ENCODE results near the gene EIF6. TPM values are rescaled to one million over a fixed set of nuclear protein-coding genes. Genes with fewer than 3 reads are reported as not detected.

The EIF6 gene
- polyA plus RNA-seq, 1 experiment = 133 TPM

DNA sequence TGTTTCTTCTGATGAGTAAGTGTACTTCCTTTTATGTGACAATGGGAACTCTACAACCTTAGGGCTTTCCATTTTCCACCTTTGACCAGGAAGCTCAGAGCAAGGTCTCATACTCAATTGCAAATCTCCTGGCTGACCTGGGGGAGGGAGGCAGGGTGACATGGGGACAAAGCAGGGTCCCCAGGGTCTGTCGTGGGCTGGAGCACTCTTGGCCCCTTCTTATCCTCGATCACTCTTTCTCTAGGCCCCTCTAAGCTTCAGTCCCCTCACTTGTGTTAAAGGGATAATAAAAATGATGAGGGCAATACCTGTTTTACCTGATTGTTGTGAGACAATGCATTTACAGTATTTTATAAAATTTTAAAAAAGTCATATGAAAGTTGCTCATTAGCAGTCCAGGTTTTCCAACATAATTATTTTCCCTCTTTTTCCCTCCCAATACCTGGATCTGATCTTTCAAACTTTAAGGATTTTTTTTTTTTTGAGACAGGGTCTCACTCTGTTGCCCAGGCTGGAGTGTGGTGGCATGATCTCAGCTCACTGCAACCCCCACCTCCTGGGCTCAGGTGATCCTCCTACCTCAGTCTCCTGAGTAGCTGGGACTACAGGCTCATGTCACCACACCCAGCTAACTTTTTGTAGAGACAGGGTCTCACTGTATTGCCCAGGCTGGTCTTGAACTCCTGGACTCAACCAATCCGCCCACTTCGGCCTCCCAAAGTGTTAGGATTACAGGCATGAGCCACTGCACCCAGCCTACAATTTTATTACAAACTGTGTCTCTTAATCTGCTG, 16.1 kb upstream of the EIF6 start:
- POLR2A ChIA-PET = interaction anchor here (0.6 kb wide), 1 partner anchor 147 kb away, joined by 4 read pairs; no protein-coding TSS in a partner anchor
- Histone ChIP-seq H3K27ac (ENCODE audit: low read depth, low read length) (no peak overlapping the region), H3K27me3 (ENCODE audit: control insufficient read depth, insufficient read depth, low read length) (no peaks in the 10 kb centered on the region), H3K4me3 (ENCODE audit: low read depth, low read length) (no peak overlapping the region), H3K9me3 (ENCODE audit: control insufficient read depth, insufficient read depth, low read length) (no peaks in the 10 kb centered on the region)
- TF ChIP-seq, protein P1, sequence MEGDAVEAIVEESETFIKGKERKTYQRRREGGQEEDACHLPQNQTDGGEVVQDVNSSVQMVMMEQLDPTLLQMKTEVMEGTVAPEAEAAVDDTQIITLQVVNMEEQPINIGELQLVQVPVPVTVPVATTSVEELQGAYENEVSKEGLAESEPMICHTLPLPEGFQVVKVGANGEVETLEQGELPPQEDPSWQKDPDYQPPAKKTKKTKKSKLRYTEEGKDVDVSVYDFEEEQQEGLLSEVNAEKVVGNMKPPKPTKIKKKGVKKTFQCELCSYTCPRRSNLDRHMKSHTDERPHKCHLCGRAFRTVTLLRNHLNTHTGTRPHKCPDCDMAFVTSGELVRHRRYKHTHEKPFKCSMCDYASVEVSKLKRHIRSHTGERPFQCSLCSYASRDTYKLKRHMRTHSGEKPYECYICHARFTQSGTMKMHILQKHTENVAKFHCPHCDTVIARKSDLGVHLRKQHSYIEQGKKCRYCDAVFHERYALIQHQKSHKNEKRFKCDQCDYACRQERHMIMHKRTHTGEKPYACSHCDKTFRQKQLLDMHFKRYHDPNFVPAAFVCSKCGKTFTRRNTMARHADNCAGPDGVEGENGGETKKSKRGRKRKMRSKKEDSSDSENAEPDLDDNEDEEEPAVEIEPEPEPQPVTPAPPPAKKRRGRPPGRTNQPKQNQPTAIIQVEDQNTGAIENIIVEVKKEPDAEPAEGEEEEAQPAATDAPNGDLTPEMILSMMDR (IDR thresholded peaks at IDR 0.05; ENCODE audit: low read depth, low read length) = no peak
- CTCF ChIA-PET = interaction anchor here (0.7 to 7.1 kb wide), 4 partner anchors 53 to 153 kb away, joined by 3 to 120 read pairs (median 40); partner anchors contain the start of gene GDF5
- DNase-seq (ENCODE audit: low read depth, low spot score) = no peak

DNA sequence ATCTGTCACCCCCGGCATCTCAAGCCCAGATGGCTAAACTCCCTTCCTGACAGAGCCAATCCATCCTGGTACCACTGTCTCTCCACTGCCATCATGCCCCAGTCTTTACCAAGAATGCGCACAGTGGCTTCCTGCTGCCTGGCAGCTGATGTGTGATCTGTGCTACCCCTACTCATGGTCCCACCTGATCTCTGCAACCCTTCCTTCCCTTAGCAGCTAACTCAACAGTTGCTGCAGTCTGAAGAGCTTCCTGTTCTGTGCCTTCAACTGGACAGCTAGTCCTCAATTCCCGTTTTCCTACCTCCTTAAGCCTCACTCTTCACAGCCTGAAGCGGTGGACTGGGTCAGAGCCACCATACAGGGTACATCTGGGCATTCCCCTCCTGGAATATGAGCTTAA, 15.2 kb upstream of the EIF6 start:
- TF ChIP-seq, protein P1 (IDR thresholded peaks at IDR 0.05; ENCODE audit: low read depth, low read length) = no peak
- CTCF ChIA-PET = interaction anchor here (0.7 to 0.9 kb wide), 2 partner anchors 140 to 148 kb away, joined by 3 read pairs; no protein-coding TSS in a partner anchor
- POLR2A ChIA-PET = no interaction called here
- no peak for DNase-seq (ENCODE audit: low read depth, low spot score)
- Histone ChIP-seq H3K9me3 (ENCODE audit: control insufficient read depth, insufficient read depth, low read length) (no peaks in the 10 kb centered on the region), H3K4me3 (ENCODE audit: low read depth, low read length) (no peak overlapping the region), H3K27ac (ENCODE audit: low read depth, low read length) (no peak overlapping the region), H3K27me3 (ENCODE audit: control insufficient read depth, insufficient read depth, low read length) (no peaks in the 10 kb centered on the region)

DNA sequence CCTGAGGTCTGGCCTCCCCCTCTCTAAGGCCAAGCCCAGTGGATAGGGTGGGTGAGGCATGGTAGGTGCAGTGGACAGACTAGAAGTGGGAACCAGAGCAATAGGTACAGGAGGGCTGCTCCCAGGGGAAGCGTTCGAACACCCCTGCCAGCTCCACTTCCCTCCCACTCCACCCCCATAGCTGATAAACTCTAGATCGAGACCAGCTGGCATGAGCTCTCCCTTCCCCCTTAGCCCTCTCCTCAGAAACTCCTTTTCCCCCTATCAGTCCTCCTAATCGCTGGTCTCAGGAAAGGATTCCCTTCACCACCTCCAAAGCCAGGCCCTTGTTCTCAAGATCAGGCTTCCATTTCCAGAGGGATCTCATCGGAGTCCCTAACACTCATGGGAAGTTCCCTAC, 13.7 kb upstream of the EIF6 start:
- no peak for DNase-seq (ENCODE audit: low read depth, low spot score)
- H3K9me3 ChIP-seq (ENCODE audit: control insufficient read depth, insufficient read depth, low read length) = no peaks in the 10 kb centered on the region
- H3K27me3 ChIP-seq (ENCODE audit: control insufficient read depth, insufficient read depth, low read length) = no peaks in the 10 kb centered on the region
- H3K4me3 ChIP-seq (ENCODE audit: low read depth, low read length) = no peak overlapping the region
- no peak overlapping the region for H3K27ac ChIP-seq (ENCODE audit: low read depth, low read length)
- TF ChIP-seq, protein P1 (IDR thresholded peaks at IDR 0.05; ENCODE audit: low read depth, low read length) = no peak
- CTCF ChIA-PET = interaction anchor here (1.1 to 1.4 kb wide), 2 partner anchors 141 to 149 kb away, joined by 4 to 9 read pairs; no protein-coding TSS in a partner anchor
- POLR2A ChIA-PET = no interaction called here

GRCh38 chr20:35297740-35298139, 13.2 kb upstream of the EIF6 start:
- H3K27ac ChIP-seq (ENCODE audit: low read depth, low read length) = no peak overlapping the region
- H3K9me3 ChIP-seq (ENCODE audit: control insufficient read depth, insufficient read depth, low read length) = no peaks in the 10 kb centered on the region
- ChIA-PET POLR2A (no interaction called here), CTCF (interaction anchor here (0.6 to 1.4 kb wide), 2 partner anchors 90 to 142 kb away, joined by 4 to 9 read pairs; no protein-coding TSS in a partner anchor)
- TF ChIP-seq, protein P1 (IDR thresholded peaks at IDR 0.05; ENCODE audit: low read depth, low read length) = no peak
- DNase-seq (ENCODE audit: low read depth, low spot score) = no peak
- H3K27me3 ChIP-seq (ENCODE audit: control insufficient read depth, insufficient read depth, low read length) = no peaks in the 10 kb centered on the region
- no peak overlapping the region for H3K4me3 ChIP-seq (ENCODE audit: low read depth, low read length)

GRCh38 chr20:35297155-35297554, 12.6 kb upstream of the EIF6 start:
- no peak for DNase-seq (ENCODE audit: low read depth, low spot score)
- no peak overlapping the region for H3K27ac ChIP-seq (ENCODE audit: low read depth, low read length)
- ChIA-PET POLR2A (interaction anchor here (0.6 to 1.1 kb wide), 2 partner anchors 9 to 260 kb away, joined by 3 to 10 read pairs; no protein-coding TSS in a partner anchor), CTCF (interaction anchor here (0.6 to 1.4 kb wide), 3 partner anchors 10 to 143 kb away, joined by 4 to 9 read pairs (median 4); no protein-coding TSS in a partner anchor)
- no peaks in the 10 kb centered on the region for H3K27me3 ChIP-seq (ENCODE audit: control insufficient read depth, insufficient read depth, low read length)
- no peaks in the 10 kb centered on the region for H3K9me3 ChIP-seq (ENCODE audit: control insufficient read depth, insufficient read depth, low read length)
- TF ChIP-seq, protein P1 (IDR thresholded peaks at IDR 0.05; ENCODE audit: low read depth, low read length) = no peak
- H3K4me3 ChIP-seq (ENCODE audit: low read depth, low read length) = no peak overlapping the region
